Body of pancreas (tissue), 4 donors: Measurements from ENCODE around the gene NSUN3. TPM values are rescaled to one million over a fixed set of nuclear protein-coding genes. Genes with fewer than 3 reads are reported as not detected.

Experiments
- ATAC-seq: fragments of 150-250 bp; one replicate; pipeline ENCODE4 v1.9.1; 2016
- DNase-seq, 4 donors: peaks; one replicate each; pipeline ENCODE4 v3.0.0-alpha.2; 2019
- H3K27ac ChIP-seq, 4 donors: fragments of 200-600 bp; sonication (generic); 1 replicate in 3 of 4; 2 replicates in 1 of 4; pipeline versions ENCODE4 v1.5.1 to v1.6.1; 2016 to 2019; ENCODE audit warnings: mild to moderate bottlenecking in 1 of 4, mixed read lengths in 1 of 4, moderate library complexity in 1 of 4
- H3K27me3 ChIP-seq, 2 donors: fragments of 200-600 bp; sonication (generic); one replicate each; pipeline ENCODE4 v1.6.0; 2016; ENCODE audit warnings: mild to moderate bottlenecking in 1 of 2
- H3K36me3 ChIP-seq, 2 donors: fragments of 200-600 bp; sonication (generic); replicated peaks in 1 of 2; 2 replicates each; pipeline ENCODE4 v1.5.1; 2016; ENCODE audit warnings: low read depth in 2 of 2; ENCODE audit not compliant: insufficient read depth in 1 of 2
- H3K4me1 ChIP-seq: fragments of 200-600 bp; sonication (generic); one replicate; pipeline ENCODE4 v1.6.0; 2016
- H3K4me3 ChIP-seq, 2 donors: fragments of 200-600 bp; sonication (generic); 1 replicate in 1 of 2; 2 replicates in 1 of 2; pipeline ENCODE4 v1.5.1; 2016 to 2019
- H3K9me3 ChIP-seq, 3 donors: fragments of 200-600 bp; sonication (generic); 1 replicate in 2 of 3; 2 replicates in 1 of 3; pipeline ENCODE4 v1.5.1; 2016
- CTCF ChIP-seq, 7 experiments: fragments of 450-650 bp in 4 of 7; fragments of 200-600 bp in 3 of 7; sonication (generic) in 3 of 7; IDR thresholded peaks; one replicate each; pipeline ENCODE4 v1.5.1; 2016 to 2019; ENCODE audit warnings: antibody characterized with exemption in 7 of 7
- POLR2A ChIP-seq, 3 donors: fragments of 450-650 bp; IDR thresholded peaks; one replicate each; pipeline ENCODE4 v1.6.1; 2016; ENCODE audit warnings: antibody characterized with exemption in 3 of 3, mild to moderate bottlenecking in 2 of 3
- WGBS, 2 donors: methylation state at CpG; one replicate each; pipeline ENCODE4 v1.1.5; 2017; 5-methylcytosine and 5-hydroxymethylcytosine counted together
- intact Hi-C: fragments of 100-400 bp; cut with DNase I; formaldehyde crosslinking; loops from one replicate; pipeline ENCODE4 v1.15.1; 2023
- total RNA-seq, 2 donors: library from RNA; depleted of rRNA; stranded (reverse); fragments of >200 nt; gene quantifications; one replicate each; pipeline ENCODE4 v1.1.0, GENCODE V29; 2016

The NSUN3 gene
- total RNA-seq, 2 donors from 2014 or later: 5.6 to 13.2 TPM

GRCh38 chr3:94064243-94064860, 1.5 kb downstream of the NSUN3 start:
- H3K9me3 ChIP-seq: no peaks in the 10 kb centered on the region
- TF ChIP-seq CTCF (IDR thresholded peaks at IDR 0.05): no peak
- peaks cover 0 to 2% of the 10 kb centered on the region in 2 donors for H3K36me3 ChIP-seq
- no peak overlapping the region for H3K27ac ChIP-seq
- 68 to 76% methylated on average over 6 of the region's 6 CpGs for WGBS, 2 donors
- no peak overlapping the region for H3K4me3 ChIP-seq
- peaks cover 39% of the 10 kb centered on the region for H3K4me1 ChIP-seq
- intact Hi-C loops: loop anchor here (10.0 kb wide), 1 partner anchor 90 kb away; the partner anchor contains the start of gene PROS1
- ATAC-seq: no peak
- DNase-seq: no peak
- no peaks in the 10 kb centered on the region for H3K27me3 ChIP-seq

GRCh38 chr3:94065122-94065521, 2.3 kb downstream of the NSUN3 start:
- H3K27me3 ChIP-seq: no peaks in the 10 kb centered on the region
- intact Hi-C loops: loop anchor here (10.0 kb wide), 1 partner anchor 90 kb away; the partner anchor contains the start of gene PROS1
- peaks cover 39% of the 10 kb centered on the region for H3K4me1 ChIP-seq
- ATAC-seq: no peak
- H3K4me3 ChIP-seq: no peak overlapping the region
- no peak for DNase-seq
- no peaks in the 10 kb centered on the region for H3K9me3 ChIP-seq
- peaks cover 0 to 2% of the 10 kb centered on the region in 2 donors for H3K36me3 ChIP-seq
- TF ChIP-seq POLR2A (IDR thresholded peaks at IDR 0.05) (no peak), CTCF (IDR thresholded peaks at IDR 0.05) (no peak)
- H3K27ac ChIP-seq: no peak overlapping the region
- WGBS, 2 donors: 48 to 57% methylated on average over 1 of the region's 1 CpG

GRCh38 chr3:94065819-94066480, 3.1 kb downstream of the NSUN3 start:
- TF ChIP-seq POLR2A (IDR thresholded peaks at IDR 0.05): no peak
- no peak for TF ChIP-seq CTCF (IDR thresholded peaks at IDR 0.05)
- Histone ChIP-seq H3K27me3 (no peaks in the 10 kb centered on the region), H3K36me3 (no peaks in the 10 kb centered on the region), H3K9me3 (no peaks in the 10 kb centered on the region), H3K4me1 (peaks cover 39% of the 10 kb centered on the region), H3K27ac (no peak overlapping the region), H3K4me3 (no peak overlapping the region)
- intact Hi-C loops: loop anchor here (10.0 kb wide), 1 partner anchor 91 kb away; the partner anchor contains the start of gene PROS1
- DNase-seq (no peak), ATAC-seq (no peak)
- 88% methylated on average over 1 of the region's 1 CpG for WGBS, 2 donors

- Histone ChIP-seq H3K4me3 (no peak overlapping the region), H3K36me3 (no peaks in the 10 kb centered on the region), H3K27me3 (no peaks in the 10 kb centered on the region), H3K4me1 (peaks cover 38% of the 10 kb centered on the region), H3K9me3 (no peaks in the 10 kb centered on the region), H3K27ac (peak overlapping the region in 1 of 4 donors; percentile 5)
- DNase-seq (no peak), ATAC-seq (no peak)
- intact Hi-C loops: loop anchor here (10.0 kb wide), 1 partner anchor 92 kb away; the partner anchor contains the start of gene PROS1
- TF ChIP-seq POLR2A (IDR thresholded peaks at IDR 0.05): no peak
- no peak for TF ChIP-seq CTCF (IDR thresholded peaks at IDR 0.05)
- 58 to 66% methylated on average over 6 of the region's 6 CpGs for WGBS, 2 donors
These were observed 3.9 kb downstream of the NSUN3 start for GRCh38 chr3:94066506-94067500.
